GM19463 (cell line): ENCODE data around the gene LIX1.

Experiments used
- ATAC-seq: cut with Tn5 transposase; IDR thresholded peaks from one replicate; pipeline ENCODE4 v1.9.1; 2021; ENCODE audit warnings: mild to moderate bottlenecking, moderate library complexity; ENCODE audit not compliant: unreplicated experiment

The LIX1 gene

GRCh38 chr5:97077246-97077645 is 65.2 kb downstream of the LIX1 start:
- no peak for ATAC-seq

GRCh38 chr5:97076098-97076497 is 66.3 kb downstream of the LIX1 start:
- ATAC-seq, result no peak

DNA sequence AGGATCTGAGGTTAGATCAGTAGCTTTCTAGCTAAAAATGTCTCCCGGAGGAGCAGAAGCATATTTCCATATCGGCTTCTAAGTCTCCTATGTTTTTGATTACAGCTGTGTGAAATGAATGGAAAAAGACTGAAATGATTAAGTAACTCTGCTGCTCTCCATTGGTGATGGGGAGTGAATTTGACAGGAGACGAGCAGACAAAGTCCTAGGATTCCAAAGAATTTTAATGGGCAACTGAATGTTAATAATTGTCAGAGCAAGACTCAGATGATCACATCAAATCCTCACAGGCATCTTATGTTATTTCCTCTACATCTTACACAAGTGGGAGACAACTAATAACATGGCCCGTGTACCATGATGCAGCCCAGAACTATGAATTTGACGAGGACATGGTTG is 66.8 kb downstream of the LIX1 start:
- no peak for ATAC-seq

- no peak for ATAC-seq
Observed at GRCh38 chr5:97074859-97075489, 67.4 kb downstream of the LIX1 start.

GRCh38 chr5:97073420-97073819 is 69.0 kb downstream of the LIX1 start:
- ATAC-seq, result no peak

GRCh38 chr5:97072696-97073095 is 69.7 kb downstream of the LIX1 start:
- no peak for ATAC-seq

- no peak for ATAC-seq
Observed at GRCh38 chr5:97071993-97072392, 70.4 kb downstream of the LIX1 start.

DNA sequence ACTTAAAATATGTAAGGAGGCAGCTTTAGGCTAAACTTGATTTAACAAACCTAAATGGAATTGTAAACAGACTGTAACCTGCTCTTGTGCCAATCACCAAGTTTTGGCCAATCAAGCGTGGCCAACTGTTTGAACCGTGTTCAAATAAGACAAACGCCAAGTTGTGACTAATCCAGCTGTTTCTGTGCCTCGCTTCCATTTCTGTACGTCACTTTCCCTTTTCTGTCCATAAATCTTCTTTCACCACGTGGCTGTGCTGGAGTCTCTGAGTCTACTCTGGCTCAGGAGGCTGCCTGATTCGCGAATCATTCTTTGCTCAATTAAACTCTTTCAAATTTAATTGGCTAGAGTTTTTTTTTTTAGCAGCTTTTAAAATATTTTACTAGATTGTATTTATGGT is 71.3 kb downstream of the LIX1 start:
- no peak for ATAC-seq

DNA sequence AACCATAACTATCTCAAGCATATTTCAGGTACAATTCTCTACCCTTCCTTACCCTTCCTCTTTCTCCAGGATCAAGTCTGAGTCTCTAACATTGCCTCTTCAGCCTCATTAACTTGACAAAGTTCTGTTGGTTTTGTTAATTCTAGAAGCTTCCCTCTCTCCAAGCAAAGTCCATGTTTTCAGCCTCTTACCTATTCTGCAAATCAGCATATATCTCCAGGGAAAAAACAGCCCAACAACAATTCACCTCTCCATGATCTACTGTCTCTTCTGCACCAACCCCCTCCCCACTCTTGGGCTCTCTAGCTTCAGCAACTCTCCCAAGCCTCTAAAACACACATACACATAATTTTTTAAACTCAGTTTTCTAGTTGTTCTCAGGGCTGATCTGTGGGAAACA is 72.2 kb downstream of the LIX1 start:
- no peak for ATAC-seq

DNA sequence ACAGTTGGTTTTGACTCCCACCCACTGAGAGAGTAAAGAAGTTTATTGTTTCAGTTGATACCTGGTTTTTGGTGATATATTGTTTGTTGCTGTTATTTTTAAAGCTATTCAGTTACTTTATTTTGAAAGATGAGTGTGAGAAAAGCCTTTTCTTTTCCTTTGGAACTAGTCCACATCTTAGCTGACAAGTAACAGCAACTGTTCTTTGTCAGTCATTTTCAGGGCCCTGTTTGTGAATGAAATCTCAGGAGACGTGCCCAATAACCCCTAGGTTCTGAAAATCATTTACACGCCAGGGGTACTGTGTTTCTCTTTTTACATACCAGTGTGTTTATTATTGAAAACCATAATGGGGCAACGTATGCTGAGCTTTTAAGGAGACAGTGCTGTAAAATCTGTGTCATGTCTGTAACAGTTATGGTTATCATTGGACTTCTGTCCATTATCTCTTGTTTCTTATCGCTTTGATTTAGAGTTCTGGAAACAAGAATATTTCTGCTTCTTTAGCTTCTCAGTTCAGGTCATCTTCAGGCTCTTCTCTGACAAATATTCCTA is 75.0 kb downstream of the LIX1 start:
- ATAC-seq, result no peak

GRCh38 chr5:97065475-97065874 is 76.9 kb downstream of the LIX1 start:
- ATAC-seq, result no peak

GRCh38 chr5:97063251-97063650 is 79.2 kb downstream of the LIX1 start:
- ATAC-seq, result no peak

DNA sequence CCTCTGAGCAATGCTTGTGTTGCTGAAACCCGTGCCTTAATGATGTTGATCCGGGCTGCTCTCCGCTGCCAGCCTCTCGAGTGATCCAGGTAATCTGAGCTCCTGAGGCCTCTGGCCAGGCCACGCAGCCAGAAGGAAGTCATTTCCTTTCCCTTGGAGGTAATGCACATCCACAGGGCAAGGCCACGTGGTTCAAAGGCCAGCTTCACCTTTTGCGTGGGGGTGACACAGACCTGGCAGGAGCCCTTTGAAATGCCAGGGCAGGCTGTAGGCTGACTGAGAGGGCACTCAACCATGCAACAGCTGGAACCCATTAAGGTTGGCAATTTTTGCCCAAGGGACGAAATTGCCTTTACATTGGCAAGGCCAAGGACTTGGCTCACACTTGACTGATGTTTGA is 80.4 kb downstream of the LIX1 start:
- no peak for ATAC-seq

DNA sequence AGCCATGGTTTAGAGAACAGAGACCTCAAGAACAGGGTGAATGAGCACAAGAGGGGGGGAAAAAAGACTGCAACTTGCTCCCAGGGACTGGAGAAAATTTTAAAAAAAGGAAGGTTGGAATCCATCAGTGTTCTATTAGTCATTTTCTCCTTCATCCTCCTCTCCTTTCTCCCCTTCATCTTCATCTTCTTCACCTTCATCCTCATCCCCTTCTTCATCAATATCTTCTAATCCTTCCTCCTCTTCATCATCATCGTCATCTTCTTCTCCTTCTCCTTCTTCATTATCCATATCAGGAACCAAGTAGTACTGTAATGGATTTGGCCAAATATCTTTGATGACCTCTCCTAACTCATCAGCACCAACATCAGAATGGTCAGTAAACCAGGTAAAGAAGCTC is 86.1 kb downstream of the LIX1 start:
- ATAC-seq, result no peak

DNA sequence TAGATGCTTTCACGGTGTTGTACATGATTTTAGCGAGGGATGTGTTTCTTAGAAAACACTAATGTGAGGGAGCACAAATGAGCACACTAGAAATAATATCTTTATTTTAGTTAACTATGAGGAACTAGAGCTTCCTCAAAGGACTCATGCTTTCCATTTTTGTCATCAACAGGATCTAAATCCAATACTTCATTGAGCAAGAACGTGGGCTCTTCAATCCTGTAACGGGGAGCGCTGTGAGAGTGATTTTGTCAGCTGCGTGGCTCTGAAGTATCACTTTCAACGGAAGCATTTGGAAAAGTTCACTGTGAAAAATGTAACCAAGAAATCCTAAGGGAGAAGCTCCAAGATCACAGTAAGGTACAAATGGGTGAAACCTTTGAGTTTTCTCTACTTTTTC is 93.2 kb downstream of the LIX1 start:
- no peak for ATAC-seq

DNA sequence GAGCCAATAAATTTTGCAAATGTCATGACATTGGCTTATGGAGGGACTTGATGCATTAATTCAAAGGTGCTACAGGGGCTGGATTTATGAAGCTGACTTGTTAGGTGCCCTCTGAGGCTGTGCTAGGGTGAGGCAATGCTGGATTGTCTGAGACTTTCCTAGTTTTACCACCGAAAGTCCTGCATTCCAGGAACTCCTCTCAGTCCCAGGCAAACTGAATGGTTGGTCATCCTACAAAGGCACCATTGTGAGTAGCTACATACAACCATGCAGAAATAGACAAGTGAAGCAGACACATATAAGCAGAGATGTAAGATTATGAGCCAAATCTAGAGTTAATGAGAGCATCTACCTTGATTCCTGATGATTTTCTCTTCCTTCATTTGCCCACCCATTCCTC is 95.3 kb downstream of the LIX1 start:
- no peak for ATAC-seq

DNA sequence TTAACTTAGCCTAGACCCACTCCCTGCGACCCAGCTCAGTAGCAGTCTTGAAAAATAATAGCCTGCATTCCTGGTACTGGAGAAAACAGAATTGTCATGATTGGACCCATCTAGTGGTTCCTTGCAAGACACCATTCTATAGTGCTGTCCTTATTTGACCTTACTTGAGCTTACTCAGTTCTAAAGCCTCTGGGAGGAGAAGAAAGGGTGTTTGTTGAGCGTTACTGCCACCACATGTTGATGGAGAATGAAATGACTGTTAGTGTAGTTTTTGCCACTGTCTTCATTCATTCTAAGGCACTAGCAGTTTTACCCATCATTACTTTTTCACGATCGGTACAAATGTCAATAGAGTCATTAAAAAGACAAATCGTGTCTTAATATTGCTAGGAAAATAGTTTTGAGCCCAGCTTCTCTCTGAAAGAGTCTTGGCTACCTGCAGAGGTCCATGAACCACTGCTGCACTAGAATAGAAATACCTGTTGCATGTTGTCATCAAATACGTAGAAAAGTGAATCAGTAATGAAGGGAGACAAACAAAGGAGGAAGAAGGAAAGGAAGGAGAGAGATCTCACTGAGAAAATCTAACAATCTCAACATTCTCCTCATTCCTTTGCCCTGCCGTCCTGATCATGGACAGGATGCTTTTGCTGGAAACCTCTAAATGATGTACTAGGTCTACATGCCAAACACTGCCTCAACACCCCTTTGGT is 96.0 kb downstream of the LIX1 start:
- ATAC-seq, result no peak

- no peak for ATAC-seq
Observed at GRCh38 chr5:97044052-97044451, 98.4 kb downstream of the LIX1 start.

- no peak for ATAC-seq
Observed at GRCh38 chr5:97043511-97043910, 98.9 kb downstream of the LIX1 start.

- no peak for ATAC-seq
Observed at GRCh38 chr5:97042996-97043395, 99.4 kb downstream of the LIX1 start.
